HS-27A (cell line): ENCODE measurements around the gene TRAF3.
"Not testable (repeated sequence)": the region's sequence is repeated elsewhere in the genome, so short reads cannot be mapped to it uniquely, and the experiment has no call there.

ENCODE experiments used
- DNase-seq: peaks from one replicate; pipeline ENCODE4 v3.0.0-alpha.2; 2012; ENCODE audit warnings: low read depth, missing footprints

TRAF3 gene

DNA sequence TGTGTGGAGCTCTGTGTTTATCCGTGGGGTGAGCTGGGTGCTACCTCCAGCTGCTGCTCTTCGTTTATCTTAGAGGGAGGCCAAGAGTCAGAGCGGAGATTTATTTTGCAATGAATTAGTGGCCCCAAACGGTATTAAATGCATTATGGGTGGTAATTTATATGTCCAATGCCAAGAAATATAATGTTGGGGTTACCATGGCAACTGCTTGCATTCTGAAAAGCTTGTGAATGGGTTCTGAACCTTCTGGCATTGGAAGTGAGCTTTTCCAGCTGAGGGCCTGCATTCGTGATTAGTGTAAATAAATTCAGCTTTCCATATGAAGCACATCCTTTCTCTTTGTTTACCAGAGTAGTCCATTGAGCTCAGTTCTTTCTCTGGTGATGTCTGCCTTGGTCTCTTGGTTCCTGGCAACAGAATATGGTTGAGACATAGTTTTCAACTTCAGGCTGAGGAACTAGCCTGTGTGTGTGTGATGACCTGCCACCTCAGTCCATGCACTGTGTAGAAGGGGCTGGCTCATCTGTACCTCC is 51.8 kb downstream of the TRAF3 start:
- no peak for DNase-seq

DNA sequence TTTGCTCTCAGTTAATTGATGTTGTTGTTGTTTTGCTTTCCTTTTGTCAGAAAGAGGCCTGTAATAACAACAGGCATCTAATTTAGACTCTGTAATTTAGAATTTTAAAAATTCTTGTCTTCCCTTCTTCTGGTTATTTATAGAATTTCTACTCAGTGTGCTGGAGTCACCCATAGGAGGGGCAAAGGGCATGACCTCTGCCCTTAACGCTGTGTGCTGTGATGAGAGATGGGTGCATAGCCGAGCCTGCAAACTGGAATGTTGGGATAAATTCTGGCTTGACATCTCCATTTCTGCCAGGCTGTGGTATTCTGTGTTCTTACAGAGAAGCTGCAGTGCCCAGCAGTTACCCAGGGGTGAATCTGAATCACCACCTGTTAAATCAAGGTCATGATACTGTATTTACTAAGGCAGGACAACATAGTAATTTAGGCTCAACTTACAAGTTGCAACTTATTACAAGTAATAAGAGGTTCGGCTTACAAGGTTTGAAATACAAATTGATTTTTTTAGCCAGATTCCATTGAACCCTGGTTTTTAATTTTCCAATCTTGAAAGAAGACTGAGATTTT is 53.3 kb downstream of the TRAF3 start:
- DNase-seq: no peak

DNA sequence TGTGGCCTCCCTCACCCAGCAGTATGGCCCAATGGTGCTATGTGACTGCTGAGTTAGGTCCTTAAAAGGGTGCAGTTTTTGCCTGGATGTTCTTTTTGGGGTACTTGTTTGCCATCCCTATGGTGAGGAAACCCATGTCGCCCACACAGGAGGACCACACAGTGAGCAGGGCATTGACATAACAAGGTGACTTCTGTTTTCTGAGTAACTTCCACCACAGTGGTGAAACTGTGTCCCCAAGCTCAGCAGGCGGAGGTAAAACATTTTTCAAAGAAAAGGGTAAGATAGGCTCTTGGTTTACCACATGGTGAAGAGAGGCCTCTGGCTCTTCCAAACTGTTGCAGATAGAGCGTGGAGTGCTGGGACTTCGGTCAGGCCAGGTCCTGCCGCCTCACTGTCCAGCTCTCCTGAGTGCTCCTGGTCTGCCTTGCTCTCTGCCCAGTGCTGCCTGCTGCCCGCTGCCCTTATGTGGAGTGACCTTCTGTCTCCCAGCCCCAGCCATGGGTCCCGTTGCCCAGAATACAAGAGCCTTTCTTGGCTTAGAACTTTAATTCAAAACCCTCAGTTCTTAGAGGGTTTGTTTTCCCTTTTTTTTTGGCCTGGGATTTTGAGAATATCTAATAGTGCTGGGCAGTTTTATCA is 54.0 kb downstream of the TRAF3 start:
- DNase-seq: no peak

DNA sequence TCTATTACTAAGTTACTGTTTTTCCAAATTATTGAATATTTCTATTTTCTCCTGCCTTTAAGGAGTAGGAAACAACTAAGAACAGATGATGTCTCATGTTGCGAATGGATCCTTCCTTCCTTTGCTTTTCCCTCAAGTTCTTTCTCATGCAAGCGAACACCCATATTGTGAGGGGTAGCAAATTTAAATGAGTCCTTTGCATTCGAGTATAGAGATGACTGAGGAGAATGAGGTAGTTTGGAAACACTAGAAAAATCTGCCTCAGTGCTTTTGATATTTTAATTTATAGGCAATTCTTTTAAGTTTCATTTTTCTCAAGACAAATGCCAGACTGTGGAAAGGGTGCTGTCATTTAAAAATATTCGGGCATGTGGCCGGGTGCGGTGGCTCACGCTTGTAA is 56.1 kb downstream of the TRAF3 start:
- DNase-seq: no peak

DNA sequence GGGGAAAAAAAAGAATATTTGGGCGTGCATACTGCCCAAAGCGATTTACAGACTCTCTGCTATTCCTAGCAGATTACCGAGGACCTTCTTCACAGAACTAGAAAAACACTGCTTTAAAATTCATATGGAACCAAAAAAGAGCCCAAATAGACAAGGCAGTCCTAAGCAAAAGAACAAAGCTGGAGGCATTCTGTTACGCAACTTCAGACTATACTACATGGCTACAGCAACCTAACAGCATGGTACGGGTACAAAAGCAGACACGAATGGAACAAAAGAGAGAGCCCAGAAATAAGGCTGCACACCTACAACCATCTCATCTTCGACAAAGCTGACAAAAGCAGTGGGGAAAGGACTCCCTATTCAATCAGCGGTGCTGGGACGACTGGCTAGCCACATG is 56.7 kb downstream of the TRAF3 start:
- DNase-seq: no peak

DNA sequence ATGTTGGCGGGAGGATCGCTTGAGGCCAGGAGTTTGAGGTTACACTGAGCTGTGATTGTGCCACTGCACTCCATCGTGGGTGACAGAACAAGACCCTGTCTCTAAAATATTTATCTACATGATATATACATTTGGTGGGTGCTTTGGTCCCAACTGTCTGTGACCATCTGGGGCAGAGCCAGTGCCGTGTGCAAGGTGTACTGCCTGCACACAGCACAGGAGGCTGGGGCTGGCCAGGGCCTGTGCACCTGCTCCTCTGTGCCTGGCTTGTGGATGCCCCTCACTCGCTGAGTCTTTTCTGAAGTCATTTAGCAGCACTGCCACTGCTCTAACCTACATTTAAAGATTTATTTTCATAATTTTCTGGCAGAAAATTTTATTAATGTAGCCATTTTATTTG is 58.7 kb downstream of the TRAF3 start:
- no peak for DNase-seq

DNA sequence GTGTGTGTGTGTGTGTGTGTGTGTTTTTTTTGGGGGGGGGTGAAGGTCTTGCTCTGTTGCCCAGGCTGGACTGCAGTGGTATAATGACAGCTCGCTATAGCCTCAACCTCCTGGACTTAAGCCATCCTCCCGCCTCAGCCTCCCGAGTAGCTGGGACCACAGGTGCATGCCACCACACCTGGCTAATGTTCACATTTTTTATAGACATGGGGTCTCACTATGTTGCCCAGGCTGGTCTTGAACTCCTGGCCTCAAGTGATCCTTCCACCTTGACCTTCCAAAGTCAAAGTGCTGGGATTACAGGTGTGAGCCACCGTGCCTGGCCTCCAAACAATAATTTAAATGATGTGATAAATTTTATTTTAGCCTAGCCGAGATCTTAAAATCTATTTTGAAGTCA is 59.9 kb downstream of the TRAF3 start:
- not testable (repeated sequence) for DNase-seq

DNA sequence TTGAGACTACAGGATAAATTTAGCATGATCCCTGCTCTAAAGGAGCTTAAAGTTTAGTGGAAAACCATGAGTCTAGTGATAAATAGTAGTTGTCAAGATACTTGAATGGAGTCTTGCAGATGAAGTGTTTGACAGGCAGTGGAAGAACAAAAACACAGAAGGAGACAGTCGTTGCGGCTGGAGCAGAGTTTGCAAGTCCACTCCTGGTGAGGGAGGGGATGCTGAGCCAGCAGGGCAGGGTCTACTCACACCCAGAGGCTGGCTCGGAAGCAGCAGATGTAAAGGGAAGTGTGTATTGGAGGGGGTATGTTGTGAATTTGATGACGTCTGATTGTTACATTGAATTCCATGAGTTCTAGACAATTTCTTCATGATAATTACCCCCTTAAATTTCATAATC is 61.3 kb downstream of the TRAF3 start:
- no peak for DNase-seq

DNA sequence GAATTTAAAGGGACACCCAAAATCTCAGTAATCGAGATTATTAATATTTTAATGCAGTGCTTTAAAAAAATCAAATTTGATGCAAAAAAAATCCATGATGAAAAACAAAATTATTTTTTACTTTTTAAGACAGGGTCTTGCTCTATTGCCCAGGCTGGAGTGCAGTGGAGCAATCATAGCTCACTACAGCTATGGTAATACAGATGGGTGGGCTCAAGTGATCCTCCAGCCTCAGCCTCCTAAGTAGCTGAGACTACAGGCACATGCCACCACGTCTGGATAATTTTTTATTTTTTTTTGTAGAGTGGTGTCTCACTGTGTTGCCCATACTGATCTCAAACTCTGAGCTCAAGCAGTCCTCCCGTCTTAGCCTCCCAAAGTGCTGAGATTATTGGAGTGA is 62.9 kb downstream of the TRAF3 start:
- DNase-seq: no peak

DNA sequence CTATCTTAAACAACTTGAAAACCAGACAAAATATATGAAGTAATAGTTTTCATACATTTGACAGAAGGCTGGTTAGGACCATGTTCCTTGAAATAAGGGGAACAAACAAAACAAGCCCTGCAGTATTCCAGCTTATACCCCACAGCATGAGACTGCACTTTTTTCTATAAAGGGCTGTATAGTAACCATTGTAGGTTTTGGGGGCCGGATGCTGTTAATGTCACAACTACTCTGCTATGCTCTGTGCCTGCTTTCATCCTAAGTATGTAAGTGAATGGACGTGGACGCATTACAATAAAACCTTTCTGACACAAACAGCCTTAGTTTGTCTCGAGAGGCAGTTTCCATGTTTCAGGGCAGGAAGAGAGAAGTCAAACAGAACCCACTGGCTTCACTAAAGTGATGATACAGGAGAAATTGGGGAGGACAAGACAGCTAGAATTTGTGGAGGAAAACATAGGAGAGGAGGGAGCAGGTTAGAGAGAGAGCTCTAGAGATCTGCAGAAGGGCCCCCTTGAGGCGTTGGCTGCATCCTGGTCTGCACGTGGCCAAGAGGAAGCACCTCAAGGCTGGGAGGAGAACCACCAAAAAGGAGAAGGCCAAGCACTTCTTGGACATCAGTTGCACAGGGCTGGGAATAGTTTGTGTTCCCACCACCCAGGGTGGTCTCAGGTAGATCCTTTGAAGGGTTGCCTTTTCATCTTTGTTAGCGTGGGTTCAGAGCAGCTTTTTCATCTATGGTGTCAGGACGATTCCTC is 63.7 kb downstream of the TRAF3 start:
- no peak for DNase-seq

DNA sequence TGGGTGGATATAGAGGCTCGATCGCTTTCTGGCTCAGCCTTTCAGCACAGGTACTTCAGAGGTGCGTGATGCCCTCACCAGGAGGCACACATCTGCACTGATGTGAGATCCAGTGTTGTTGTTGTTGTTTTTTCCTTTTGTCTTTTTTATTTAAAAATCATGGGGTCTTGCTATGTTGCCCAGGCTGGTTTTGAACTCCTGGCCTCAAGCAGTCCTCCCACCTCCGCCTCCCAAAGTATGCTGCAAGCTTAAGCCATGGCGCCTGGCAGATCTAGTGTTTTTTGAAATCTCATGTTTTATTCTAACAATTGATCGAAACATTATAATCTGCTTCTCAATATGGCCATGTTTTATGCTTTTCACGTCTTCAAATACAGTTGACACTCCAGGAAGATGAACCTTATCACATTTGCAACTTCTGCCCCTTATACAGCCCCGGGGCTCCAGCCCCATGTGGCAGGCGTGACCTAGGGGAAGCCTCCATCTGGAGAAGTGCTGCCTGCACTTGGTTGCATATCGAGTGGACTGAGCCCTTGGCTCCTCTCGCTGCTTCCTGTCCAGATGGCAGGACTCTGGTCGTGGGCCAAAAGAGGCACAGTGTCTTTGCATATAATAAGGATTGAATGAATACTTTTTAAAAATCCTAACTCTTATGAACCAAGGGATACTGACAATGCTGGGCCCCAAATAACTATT is 71.7 kb downstream of the TRAF3 start:
- no peak for DNase-seq

DNA sequence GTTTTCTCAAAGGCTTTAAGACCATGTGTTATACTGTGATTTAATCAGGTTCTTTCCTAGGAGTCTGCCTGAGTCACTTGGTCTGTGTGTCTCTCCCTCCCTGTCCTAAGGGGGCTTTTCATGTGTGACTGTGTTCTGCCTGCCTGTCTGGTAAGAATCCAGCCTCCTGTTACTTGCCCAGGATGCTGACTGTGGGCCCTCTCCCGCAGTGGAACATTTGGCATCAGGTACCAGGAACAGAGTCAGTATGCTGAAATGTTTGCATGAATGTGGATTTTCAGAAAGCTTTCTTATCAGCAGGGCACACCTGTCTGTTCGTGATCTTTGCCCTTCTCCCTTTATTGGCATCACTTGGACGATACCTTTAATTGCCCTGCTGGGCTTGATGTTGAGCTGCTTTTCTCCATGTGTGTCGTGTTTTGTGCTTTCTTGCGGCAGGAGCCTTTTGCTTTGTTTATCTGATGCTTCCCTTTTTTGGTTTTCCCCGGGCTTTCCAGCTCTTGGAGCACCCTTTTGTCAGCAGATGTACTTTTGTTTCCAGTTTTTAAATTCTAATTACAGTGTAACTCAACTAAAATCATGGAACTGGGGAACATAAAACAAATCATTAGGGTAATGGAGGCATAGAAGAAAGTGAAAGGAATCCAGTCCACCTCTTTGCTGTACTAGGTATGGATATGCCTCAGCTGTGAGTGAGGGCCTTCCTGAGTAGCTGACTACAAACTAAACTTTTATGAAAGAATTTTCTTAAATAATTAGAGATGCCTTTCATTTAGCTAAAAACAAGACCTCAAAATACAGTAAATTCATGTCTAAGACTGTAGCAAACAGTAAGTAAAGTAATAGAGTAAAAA is 72.5 kb downstream of the TRAF3 start:
- no peak for DNase-seq

DNA sequence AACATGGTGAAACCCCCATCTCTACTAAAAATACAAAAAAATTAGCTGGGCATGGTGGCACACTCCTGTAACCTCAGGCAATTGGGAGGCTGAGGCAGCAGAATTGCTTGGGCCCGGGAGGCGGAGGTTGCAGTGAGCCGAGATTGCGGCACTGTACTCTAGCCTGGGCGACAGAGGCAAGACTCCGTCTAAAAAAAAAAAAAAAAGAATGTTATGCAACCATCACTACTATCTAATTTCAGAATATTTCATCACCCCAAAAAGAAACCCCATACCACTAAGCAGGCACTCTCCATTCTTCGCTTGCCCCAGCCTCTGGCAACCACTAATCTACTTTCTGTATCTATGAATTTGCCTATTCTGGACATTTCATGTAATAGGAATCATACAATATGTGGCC is 76.4 kb downstream of the TRAF3 start:
- no peak for DNase-seq

DNA sequence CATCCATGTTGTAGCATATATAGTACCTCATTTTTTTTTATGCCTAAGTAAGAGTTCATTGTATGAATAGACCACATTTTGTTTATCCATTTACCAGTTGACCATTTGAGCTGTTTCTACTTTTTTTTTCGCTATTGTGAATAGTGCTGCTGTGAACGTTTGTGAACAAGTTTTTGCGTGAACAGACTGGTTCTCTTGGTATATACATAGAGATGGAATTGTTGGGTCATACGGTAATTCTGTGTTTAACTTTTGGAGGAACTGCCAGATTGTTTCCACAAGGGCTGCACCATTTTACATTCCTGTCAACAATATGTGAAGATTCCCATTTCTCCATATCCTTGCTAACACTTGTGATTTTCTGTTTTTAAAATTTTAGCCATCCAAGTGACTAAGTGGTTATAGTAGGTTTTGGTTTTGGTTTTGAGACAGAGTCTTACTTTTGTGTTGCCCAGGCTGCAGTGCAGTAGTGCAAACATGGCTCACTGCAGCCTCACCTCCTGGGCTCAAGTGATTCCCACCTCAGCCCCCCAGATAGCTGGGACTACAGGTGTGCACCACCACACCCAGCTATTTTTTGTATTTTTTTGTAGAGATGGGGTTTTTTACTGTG is 76.9 kb downstream of the TRAF3 start:
- no peak for DNase-seq

DNA sequence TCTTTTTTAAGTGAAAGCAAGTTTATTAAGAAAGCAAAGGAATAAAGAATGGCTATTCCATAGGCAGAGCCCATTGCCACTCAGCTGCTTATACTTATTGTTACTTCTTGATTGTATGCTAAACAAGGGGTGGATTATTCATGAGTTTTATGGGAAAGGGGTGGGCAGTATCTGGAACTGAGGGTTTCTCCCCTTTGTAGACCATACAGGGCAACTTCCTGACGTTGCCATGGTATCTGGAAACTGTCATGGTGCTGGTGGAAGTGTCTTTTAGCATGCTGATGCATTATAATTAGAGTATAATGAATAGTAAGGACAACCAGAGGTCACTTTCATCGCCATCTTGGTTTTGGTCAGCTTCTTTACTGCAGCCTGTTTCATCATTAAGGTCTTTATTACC is 78.9 kb downstream of the TRAF3 start:
- no peak for DNase-seq

DNA sequence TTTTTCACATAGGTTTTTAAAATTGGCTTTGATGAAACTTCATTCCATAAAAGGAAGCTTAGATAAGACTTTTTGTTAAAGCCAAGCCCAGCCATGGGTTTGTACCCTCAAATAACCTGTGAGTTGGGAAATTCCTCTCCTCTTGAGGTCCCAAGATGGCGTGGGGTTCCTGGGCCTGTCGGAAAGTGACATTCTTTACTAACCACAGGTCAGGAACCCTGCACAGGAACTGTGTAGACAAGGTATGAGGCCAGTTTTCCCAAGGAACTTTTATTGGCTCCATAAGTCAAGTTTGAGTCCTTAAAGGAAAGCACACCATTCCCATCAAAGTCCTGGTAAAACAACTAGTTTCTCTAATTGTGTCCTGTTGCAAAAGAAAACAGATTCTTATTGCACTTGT is 80.2 kb downstream of the TRAF3 start:
- DNase-seq: no peak

DNA sequence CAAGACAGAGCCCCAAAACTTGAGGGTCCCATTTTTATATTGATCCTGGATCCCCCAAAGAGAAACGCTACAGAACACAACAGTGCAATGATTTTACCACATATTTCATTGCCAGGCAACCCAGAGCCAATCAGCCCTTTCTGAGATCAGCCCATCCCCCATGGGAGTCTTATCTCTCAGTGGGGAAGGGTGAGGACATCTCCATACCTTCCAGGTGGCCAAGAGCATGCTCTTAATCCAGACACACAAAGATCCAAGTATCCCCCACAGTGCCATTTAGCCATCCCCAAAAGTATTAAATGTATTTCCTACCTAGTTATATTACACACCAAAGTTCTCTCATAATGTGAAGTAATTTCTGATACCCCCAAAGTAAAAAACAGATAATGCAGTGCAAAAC is 82.7 kb downstream of the TRAF3 start:
- no peak for DNase-seq

DNA sequence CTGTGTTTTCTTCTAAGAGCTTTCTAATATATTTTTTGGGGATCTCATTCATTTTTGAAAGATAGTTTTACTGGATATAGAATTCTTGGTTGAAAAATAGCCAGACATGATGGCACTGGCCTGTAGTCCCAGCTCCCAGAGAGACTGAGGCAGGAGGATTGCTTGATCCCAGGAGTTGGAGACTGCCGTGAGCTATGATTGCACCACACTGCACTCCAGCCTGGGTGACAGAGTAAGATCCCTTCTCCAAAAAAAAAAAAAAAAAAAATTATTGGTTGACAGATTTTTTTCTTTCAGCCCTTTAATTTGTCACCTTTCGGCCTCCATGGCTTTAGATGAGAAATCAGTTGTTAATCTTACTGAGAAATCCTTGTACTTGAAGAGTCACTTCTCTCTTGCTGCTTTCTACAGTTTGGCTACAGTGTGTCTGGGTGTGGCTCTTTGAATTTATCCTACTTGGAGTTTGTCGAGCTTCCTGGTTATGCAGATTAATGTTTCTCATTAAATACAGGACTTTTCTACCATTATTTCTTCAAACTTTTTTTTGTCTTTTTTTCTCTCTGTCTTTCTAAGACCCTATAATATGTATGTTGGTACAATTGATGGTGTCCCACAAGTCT is 85.0 kb downstream of the TRAF3 start:
- DNase-seq: no peak

DNA sequence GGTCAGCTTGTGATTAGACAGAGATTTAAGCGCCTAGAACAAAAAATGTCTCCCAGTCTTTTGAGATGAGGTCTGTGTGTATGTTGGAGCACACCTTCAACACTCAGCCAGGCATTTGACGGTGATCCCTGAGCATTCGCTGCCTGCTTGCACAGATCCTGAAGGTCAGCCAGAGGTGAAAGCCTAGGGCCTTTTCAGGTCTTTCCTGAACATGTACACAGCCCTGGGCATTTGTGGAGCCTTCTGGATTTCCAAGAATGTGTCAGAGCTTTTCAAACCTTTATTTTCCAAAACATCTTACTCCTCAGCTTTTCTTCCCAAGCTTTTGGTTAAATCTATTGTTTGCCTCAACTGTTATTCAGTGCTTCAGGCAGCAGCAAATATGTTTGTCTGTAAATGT is 86.1 kb downstream of the TRAF3 start:
- DNase-seq: no peak

DNA sequence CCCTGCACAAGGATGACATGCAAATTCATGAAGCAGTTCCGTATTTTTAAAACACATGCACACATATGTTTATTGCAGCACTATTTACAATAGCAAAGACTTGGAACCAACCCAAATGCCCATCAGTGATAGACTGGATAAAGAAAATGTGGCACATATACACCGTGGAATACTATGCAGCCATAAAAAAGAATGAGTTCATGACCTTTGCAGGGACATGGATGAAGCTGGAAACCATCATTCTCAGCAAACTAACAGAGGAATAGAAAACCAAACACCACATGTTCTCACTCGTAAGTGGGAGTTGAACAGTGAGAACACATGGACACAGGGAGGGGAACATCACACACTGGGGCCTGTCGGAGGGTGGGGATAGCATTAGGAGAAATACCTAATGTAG is 88.7 kb downstream of the TRAF3 start:
- not testable (repeated sequence) for DNase-seq
